Transverse colon (tissue), 4 donors: ENCODE data around the gene PKIB.
A peak's percentile ranks its signal among the peaks of the same experiment; 100 is the strongest.

ENCODE experiments used
- CTCF ChIP-seq, 5 experiments: fragments of 200-600 bp in 3 of 5; fragments of 450-650 bp in 2 of 5; sonication (generic) in 3 of 5; IDR thresholded peaks; 1 replicate in 2 of 5; 2 replicates in 3 of 5; pipeline ENCODE4 v1.5.1; 2016 to 2017; ENCODE audit warnings: antibody characterized with exemption in 5 of 5, inconsistent platforms in 3 of 5, mild to moderate bottlenecking in 2 of 5, moderate library complexity in 1 of 5
- EP300 ChIP-seq: sonication (generic); formaldehyde crosslinking; IDR thresholded peaks from one replicate; pipeline ENCODE4 v1.6.1; 2017; ENCODE audit warnings: antibody characterized with exemption, low read depth
- POLR2A ChIP-seq: fragments of 450-650 bp; IDR thresholded peaks from one replicate; pipeline ENCODE4 v1.6.1; 2016; ENCODE audit warnings: antibody characterized with exemption, mild to moderate bottlenecking, moderate library complexity
- POLR2AphosphoS5 ChIP-seq, 3 donors: sonication (generic); formaldehyde crosslinking; IDR thresholded peaks; one replicate each; pipeline ENCODE4 v1.6.1; 2016; ENCODE audit warnings: antibody characterized with exemption in 3 of 3

- TF ChIP-seq CTCF (IDR thresholded peaks at IDR 0.05) (no peak), POLR2AphosphoS5 (IDR thresholded peaks at IDR 0.05) (peak in 1 of 3 donors; percentile 11), POLR2A (no peak), EP300 (no peak)
Measured at GRCh38 chr6:122665929-122666328, 55.7 kb downstream of the PKIB start.
